Neuron (in vitro differentiated cells): Measurements from ENCODE around the gene SLC49A4.

Experiments used
- H2AFZ ChIP-seq: one replicate; pipeline ENCODE4 v1.6.1; 2013; ENCODE audit warnings: low read depth, mild to moderate bottlenecking, inconsistent platforms, low read length, moderate library complexity
- H3K27me3 ChIP-seq: one replicate; pipeline ENCODE4 v1.6.1; 2013; ENCODE audit warnings: low read length; ENCODE audit not compliant: insufficient read depth
- H3K36me3 ChIP-seq: one replicate; pipeline ENCODE4 v1.6.1; 2013; ENCODE audit warnings: low read length; ENCODE audit not compliant: insufficient read depth
- H3K4me1 ChIP-seq: one replicate; pipeline ENCODE4 v1.6.1; 2013; ENCODE audit warnings: low read length; ENCODE audit not compliant: insufficient read depth
- H3K4me3 ChIP-seq: 2 replicates; pipeline ENCODE4 v1.5.1; 2013; ENCODE audit warnings: mild to moderate bottlenecking, low read length, moderate library complexity
- H3K9me3 ChIP-seq: one replicate; pipeline ENCODE4 v1.6.1; 2013; ENCODE audit warnings: low read length

SLC49A4 gene

GRCh38 chr3:122886251-122886650 is 91.4 kb downstream of the SLC49A4 start:
- H3K4me3 ChIP-seq, result no peak overlapping the region
- peaks cover 16% of the 10 kb centered on the region for H3K4me1 ChIP-seq
- H2AFZ ChIP-seq, result no peak overlapping the region
- H3K27me3 ChIP-seq, result no peaks in the 10 kb centered on the region
- H3K9me3 ChIP-seq, result no peaks in the 10 kb centered on the region
- no peaks in the 10 kb centered on the region for H3K36me3 ChIP-seq

- Histone ChIP-seq H3K4me3 (no peak overlapping the region), H2AFZ (no peak overlapping the region)
Observed at GRCh38 chr3:122886946-122887345, 92.1 kb downstream of the SLC49A4 start.

GRCh38 chr3:122890077-122890719 is 95.3 kb downstream of the SLC49A4 start:
- Histone ChIP-seq H3K4me3 (no peak overlapping the region), H3K36me3 (no peaks in the 10 kb centered on the region), H2AFZ (no peak overlapping the region), H3K4me1 (peaks cover 27% of the 10 kb centered on the region), H3K27me3 (no peaks in the 10 kb centered on the region), H3K9me3 (no peaks in the 10 kb centered on the region)

More at GRCh38 chr3:122886946-122887345, 92.1 kb downstream of the SLC49A4 start:
- H3K9me3 ChIP-seq, result no peaks in the 10 kb centered on the region
- peaks cover 16% of the 10 kb centered on the region for H3K4me1 ChIP-seq
- no peaks in the 10 kb centered on the region for H3K36me3 ChIP-seq
- no peaks in the 10 kb centered on the region for H3K27me3 ChIP-seq

- H3K4me1 ChIP-seq, result peaks cover 27% of the 10 kb centered on the region
- no peaks in the 10 kb centered on the region for H3K27me3 ChIP-seq
- H2AFZ ChIP-seq, result no peak overlapping the region
- H3K9me3 ChIP-seq, result no peaks in the 10 kb centered on the region
- H3K4me3 ChIP-seq, result no peak overlapping the region
- H3K36me3 ChIP-seq, result no peaks in the 10 kb centered on the region
Observed at GRCh38 chr3:122890720-122891220, 95.9 kb downstream of the SLC49A4 start.

- Histone ChIP-seq H3K27me3 (no peaks in the 10 kb centered on the region), H3K9me3 (no peaks in the 10 kb centered on the region)
Observed at GRCh38 chr3:122892118-122892960, 97.5 kb downstream of the SLC49A4 start.

GRCh38 chr3:122893282-122893681 is 98.4 kb downstream of the SLC49A4 start:
- H3K27me3 ChIP-seq, result no peaks in the 10 kb centered on the region
- no peak overlapping the region for H2AFZ ChIP-seq
- no peaks in the 10 kb centered on the region for H3K36me3 ChIP-seq
- H3K9me3 ChIP-seq, result no peaks in the 10 kb centered on the region
- H3K4me3 ChIP-seq, result no peak overlapping the region
- H3K4me1 ChIP-seq, result peaks cover 27% of the 10 kb centered on the region

More at GRCh38 chr3:122892118-122892960, 97.5 kb downstream of the SLC49A4 start:
- Histone ChIP-seq H2AFZ (no peak overlapping the region), H3K4me1 (peaks cover 27% of the 10 kb centered on the region), H3K36me3 (no peaks in the 10 kb centered on the region), H3K4me3 (no peak overlapping the region)

GRCh38 chr3:122893754-122894668 is 99.1 kb downstream of the SLC49A4 start:
- no peak overlapping the region for H2AFZ ChIP-seq
- H3K9me3 ChIP-seq, result no peaks in the 10 kb centered on the region
- no peak overlapping the region for H3K4me3 ChIP-seq
- H3K36me3 ChIP-seq, result no peaks in the 10 kb centered on the region
- no peaks in the 10 kb centered on the region for H3K27me3 ChIP-seq
- peaks cover 27% of the 10 kb centered on the region for H3K4me1 ChIP-seq

- Histone ChIP-seq H3K36me3 (no peaks in the 10 kb centered on the region), H3K27me3 (no peaks in the 10 kb centered on the region), H2AFZ (no peak overlapping the region), H3K4me1 (peaks cover 11% of the 10 kb centered on the region), H3K4me3 (no peak overlapping the region), H3K9me3 (no peaks in the 10 kb centered on the region)
Observed at GRCh38 chr3:122898298-122898697, 103.4 kb downstream of the SLC49A4 start.

GRCh38 chr3:122902326-122902725 is 107.5 kb downstream of the SLC49A4 start:
- Histone ChIP-seq H3K27me3 (no peaks in the 10 kb centered on the region), H3K9me3 (peaks cover 1% of the 10 kb centered on the region), H3K4me3 (no peak overlapping the region), H2AFZ (no peak overlapping the region), H3K4me1 (no peaks in the 10 kb centered on the region), H3K36me3 (peaks cover 5% of the 10 kb centered on the region)

GRCh38 chr3:122903171-122903570 is 108.3 kb downstream of the SLC49A4 start:
- H3K4me1 ChIP-seq, result no peaks in the 10 kb centered on the region
- peaks cover 1% of the 10 kb centered on the region for H3K9me3 ChIP-seq
- H2AFZ ChIP-seq, result no peak overlapping the region
- H3K27me3 ChIP-seq, result no peaks in the 10 kb centered on the region
- peaks cover 12% of the 10 kb centered on the region for H3K36me3 ChIP-seq
- H3K4me3 ChIP-seq, result no peak overlapping the region

GRCh38 chr3:122907471-122907870 is 112.6 kb downstream of the SLC49A4 start:
- Histone ChIP-seq H2AFZ (no peak overlapping the region), H3K9me3 (peaks cover 1% of the 10 kb centered on the region), H3K4me3 (no peak overlapping the region), H3K27me3 (no peaks in the 10 kb centered on the region), H3K36me3 (peaks cover 52% of the 10 kb centered on the region), H3K4me1 (no peaks in the 10 kb centered on the region)

GRCh38 chr3:122908251-122908650 is 113.4 kb downstream of the SLC49A4 start:
- Histone ChIP-seq H3K36me3 (peaks cover 58% of the 10 kb centered on the region), H3K4me1 (no peaks in the 10 kb centered on the region), H2AFZ (no peak overlapping the region), H3K4me3 (no peak overlapping the region), H3K27me3 (no peaks in the 10 kb centered on the region), H3K9me3 (peaks cover 1% of the 10 kb centered on the region)
